Activated T-cell treated with anti-CD3 and anti-CD28 coated beads, Interleukin-2, amount 50 U/mL, for 24 hours (primary cell): ENCODE results near the gene PDCD1LG2.
"Not testable (repeated sequence)": the region's sequence is repeated elsewhere in the genome, so short reads cannot be mapped to it uniquely, and the experiment has no call there.

Source experiments
- DNase-seq: peaks from one replicate; pipeline ENCODE4 v3.0.0-alpha.2; 2020
- H3K27ac Mint-ChIP-seq: 2 replicates; pipeline ENCODE4 v1.8.0; 2020; ENCODE audit warnings: mild to moderate bottlenecking, mixed read lengths
- H3K27me3 Mint-ChIP-seq: 2 replicates; pipeline ENCODE4 v1.8.0; 2020; ENCODE audit warnings: mixed read lengths
- H3K36me3 Mint-ChIP-seq: 2 replicates; pipeline ENCODE4 v1.8.0; 2020; ENCODE audit warnings: low read depth, mixed read lengths
- H3K4me1 Mint-ChIP-seq: 2 replicates; pipeline ENCODE4 v1.8.0; 2020; ENCODE audit warnings: low read depth, mixed read lengths
- H3K4me3 Mint-ChIP-seq: 2 replicates; pipeline ENCODE4 v1.8.0; 2020; ENCODE audit warnings: mild to moderate bottlenecking, moderate library complexity, mixed read lengths
- H3K9me3 Mint-ChIP-seq: 2 replicates; pipeline ENCODE4 v1.8.0; 2020; ENCODE audit warnings: mixed read lengths

The PDCD1LG2 gene

GRCh38 chr9:5510360-5510931, at the start of gene PDCD1LG2:
Gene PDCD1LG2 (plus strand): TSS chr9:5510531. CDS start chr9:5522547, 12,016 bp downstream.
- peak; percentile 58 for DNase-seq
- Mint-ChIP-seq H3K9me3 (peaks cover 5% of the 10 kb centered on the region), H3K4me1 (peaks cover 53% of the 10 kb centered on the region), H3K27me3 (no peaks in the 10 kb centered on the region), H3K36me3 (no peaks in the 10 kb centered on the region), H3K27ac (peak within 1 kb of the TSS; percentile 98), H3K4me3 (peak within 1 kb of the TSS; percentile 73)

- H3K4me3 Mint-ChIP-seq, DNase-seq, H3K27me3 Mint-ChIP-seq, H3K9me3 Mint-ChIP-seq, H3K27ac Mint-ChIP-seq: not testable (repeated sequence)
- peaks cover 100% of the 10 kb centered on the region for H3K36me3 Mint-ChIP-seq
- H3K4me1 Mint-ChIP-seq, result peaks cover 55% of the 10 kb centered on the region
Measured at GRCh38 chr9:5464831-5465330, 45.5 kb upstream of the PDCD1LG2 start.

GRCh38 chr9:5466005-5466404, 44.3 kb upstream of the PDCD1LG2 start:
- H3K27ac Mint-ChIP-seq, result no peak overlapping the region
- no peaks in the 10 kb centered on the region for H3K27me3 Mint-ChIP-seq
- H3K4me3 Mint-ChIP-seq, result no peak overlapping the region
- no peak for DNase-seq
- H3K4me1 Mint-ChIP-seq, result peaks cover 55% of the 10 kb centered on the region
- peaks cover 98% of the 10 kb centered on the region for H3K36me3 Mint-ChIP-seq
- no peaks in the 10 kb centered on the region for H3K9me3 Mint-ChIP-seq

GRCh38 chr9:5466766-5467165, 43.6 kb upstream of the PDCD1LG2 start:
- Mint-ChIP-seq H3K9me3 (no peaks in the 10 kb centered on the region), H3K36me3 (peaks cover 94% of the 10 kb centered on the region), H3K27ac (peak overlapping the region; percentile 53), H3K27me3 (no peaks in the 10 kb centered on the region), H3K4me1 (peaks cover 53% of the 10 kb centered on the region), H3K4me3 (no peak overlapping the region)
- DNase-seq, result no peak

- no peaks in the 10 kb centered on the region for H3K9me3 Mint-ChIP-seq
- no peak overlapping the region for H3K27ac Mint-ChIP-seq
- no peak for DNase-seq
- peaks cover 40% of the 10 kb centered on the region for H3K4me1 Mint-ChIP-seq
- no peak overlapping the region for H3K4me3 Mint-ChIP-seq
- no peaks in the 10 kb centered on the region for H3K27me3 Mint-ChIP-seq
- H3K36me3 Mint-ChIP-seq, result peaks cover 76% of the 10 kb centered on the region
Measured at GRCh38 chr9:5468850-5469249, 41.5 kb upstream of the PDCD1LG2 start.

- Mint-ChIP-seq H3K27me3 (no peaks in the 10 kb centered on the region), H3K27ac (no peak overlapping the region), H3K36me3 (peaks cover 63% of the 10 kb centered on the region), H3K4me1 (peaks cover 41% of the 10 kb centered on the region), H3K9me3 (peaks cover 2% of the 10 kb centered on the region), H3K4me3 (no peak overlapping the region)
- DNase-seq, result no peak
Measured at GRCh38 chr9:5470122-5470521, 40.2 kb upstream of the PDCD1LG2 start.

GRCh38 chr9:5470816-5471215, 39.5 kb upstream of the PDCD1LG2 start:
- H3K27ac Mint-ChIP-seq, result peak overlapping the region; percentile 62
- H3K27me3 Mint-ChIP-seq, result no peaks in the 10 kb centered on the region
- H3K4me3 Mint-ChIP-seq, result no peak overlapping the region
- peaks cover 41% of the 10 kb centered on the region for H3K4me1 Mint-ChIP-seq
- peaks cover 56% of the 10 kb centered on the region for H3K36me3 Mint-ChIP-seq
- peaks cover 6% of the 10 kb centered on the region for H3K9me3 Mint-ChIP-seq
- no peak for DNase-seq

GRCh38 chr9:5475611-5476010, 34.7 kb upstream of the PDCD1LG2 start:
- not testable (repeated sequence) for H3K4me3 Mint-ChIP-seq

GRCh38 chr9:5478206-5478605, 32.1 kb upstream of the PDCD1LG2 start:
- Mint-ChIP-seq H3K4me3 (no peak overlapping the region), H3K4me1 (peaks cover 24% of the 10 kb centered on the region), H3K9me3 (peaks cover 11% of the 10 kb centered on the region), H3K36me3 (peaks cover 3% of the 10 kb centered on the region), H3K27ac (peak overlapping the region; percentile 19), H3K27me3 (no peaks in the 10 kb centered on the region)
- DNase-seq, result no peak

More at GRCh38 chr9:5475611-5476010, 34.7 kb upstream of the PDCD1LG2 start:
- not testable (repeated sequence) for DNase-seq, H3K27ac Mint-ChIP-seq, H3K27me3 Mint-ChIP-seq
- peaks cover 12% of the 10 kb centered on the region for H3K36me3 Mint-ChIP-seq
- peaks cover 11% of the 10 kb centered on the region for H3K9me3 Mint-ChIP-seq
- peaks cover 33% of the 10 kb centered on the region for H3K4me1 Mint-ChIP-seq

GRCh38 chr9:5479994-5480694, 30.2 kb upstream of the PDCD1LG2 start:
- Mint-ChIP-seq H3K27ac (no peak overlapping the region), H3K4me1 (peaks cover 19% of the 10 kb centered on the region), H3K9me3 (peaks cover 9% of the 10 kb centered on the region), H3K4me3 (no peak overlapping the region), H3K36me3 (peaks cover 3% of the 10 kb centered on the region), H3K27me3 (no peaks in the 10 kb centered on the region)
- DNase-seq, result no peak

- Mint-ChIP-seq H3K27ac (no peak overlapping the region), H3K4me3 (no peak overlapping the region), H3K9me3 (peaks cover 5% of the 10 kb centered on the region), H3K4me1 (peaks cover 19% of the 10 kb centered on the region), H3K36me3 (peaks cover 3% of the 10 kb centered on the region), H3K27me3 (no peaks in the 10 kb centered on the region)
- DNase-seq, result no peak
Measured at GRCh38 chr9:5480919-5481318, 29.4 kb upstream of the PDCD1LG2 start.

- no peaks in the 10 kb centered on the region for H3K36me3 Mint-ChIP-seq
- H3K4me1 Mint-ChIP-seq, result peaks cover 19% of the 10 kb centered on the region
- no peaks in the 10 kb centered on the region for H3K27me3 Mint-ChIP-seq
- DNase-seq, result no peak
- peaks cover 2% of the 10 kb centered on the region for H3K9me3 Mint-ChIP-seq
- H3K4me3 Mint-ChIP-seq, result no peak overlapping the region
- no peak overlapping the region for H3K27ac Mint-ChIP-seq
Measured at GRCh38 chr9:5481322-5482040, 28.9 kb upstream of the PDCD1LG2 start.

- no peaks in the 10 kb centered on the region for H3K36me3 Mint-ChIP-seq
- H3K4me1 Mint-ChIP-seq, result peaks cover 19% of the 10 kb centered on the region
- no peaks in the 10 kb centered on the region for H3K27me3 Mint-ChIP-seq
- no peak overlapping the region for H3K4me3 Mint-ChIP-seq
- H3K9me3 Mint-ChIP-seq, result peaks cover 2% of the 10 kb centered on the region
- H3K27ac Mint-ChIP-seq, result no peak overlapping the region
- no peak for DNase-seq
Measured at GRCh38 chr9:5482194-5482593, 28.1 kb upstream of the PDCD1LG2 start.

- Mint-ChIP-seq H3K27me3 (no peaks in the 10 kb centered on the region), H3K4me3 (no peak overlapping the region), H3K9me3 (peaks cover 2% of the 10 kb centered on the region), H3K4me1 (peaks cover 13% of the 10 kb centered on the region), H3K36me3 (no peaks in the 10 kb centered on the region), H3K27ac (no peak overlapping the region)
- no peak for DNase-seq
Measured at GRCh38 chr9:5483306-5483705, 27.0 kb upstream of the PDCD1LG2 start.
